HCT116 (cell line): ENCODE results near the gene SQSTM1. TPM values are rescaled to one million over a fixed set of nuclear protein-coding genes. Genes with fewer than 3 reads are reported as not detected.

ENCODE experiments used
- ATAC-seq: fragments of 200-7000 bp; cut with Tn5 transposase; 2 replicates; pipeline ENCODE4 v1.9.1; 2020; ENCODE audit warnings: mild to moderate bottlenecking, moderate library complexity
- BruUV-seq: library from RNA; stranded (reverse); fragments of 400-500 nt; replicated peaks from 2 replicates; lab custom pipeline; 2021; lab: Mats Ljungman, UMichigan
- CTCF ChIA-PET: fragments of 300-600 bp; sonication (Branson Sonifier 250); formaldehyde crosslinking; loops from one replicate; lab custom pipeline; 2021; ENCODE audit warnings: antibody characterized with exemption; lab: Charles Lee
- POLR2A ChIA-PET: fragments of 300-600, 350-600 bp; sonication (Branson Sonifier 250); formaldehyde crosslinking; loops from one replicate; lab custom pipeline; 2021; ENCODE audit warnings: antibody characterized with exemption; lab: Charles Lee
- RAD21 ChIA-PET, 2 experiments: fragments of 300-600 bp; sonication (Branson Sonifier 250); formaldehyde crosslinking; loops; one replicate each; lab custom pipeline; 2023; ENCODE audit warnings: low total read pairs in 2 of 2; ENCODE audit not compliant: uncharacterized antibody in 2 of 2, unreplicated experiment in 2 of 2, low non-redundant PET in 1 of 2; lab: Charles Lee
- DNase-seq: peaks from one replicate; pipeline ENCODE4 v3.0.0-alpha.2; 2010; ENCODE audit warnings: low read depth, low spot score
- H2AFZ ChIP-seq: fragments of 200-600 bp; shearing (Covaris generic), sonication (generic); 2 replicates; pipeline ENCODE4 v1.6.1; 2017; ENCODE audit warnings: low read depth, mixed run types, mixed read lengths, antibody characterized with exemption, low read length; ENCODE audit not compliant: poor library complexity, severe bottlenecking
- H3K27ac ChIP-seq: 2 replicates; pipeline ENCODE4 v1.5.1; 2012; ENCODE audit warnings: low read depth, low read length
- H3K27me3 ChIP-seq: fragments of 200-600 bp; sonication (generic); 2 replicates; pipeline ENCODE4 v1.6.1; 2016; ENCODE audit warnings: mixed run types, low read length, mixed read lengths; ENCODE audit not compliant: insufficient read depth
- H3K36me3 ChIP-seq, 2 experiments: fragments of 200-500 bp in 1 of 2; fragments of 200-600 bp in 1 of 2; sonication (Bioruptor generic) in 1 of 2; sonication (generic) in 1 of 2; 2 replicates each; pipeline versions ENCODE4 v1.5.1 to v1.6.1; 2014 to 2016; ENCODE audit warnings: low read length in 2 of 2, inconsistent platforms in 1 of 2, mixed read lengths in 1 of 2, mixed run types in 1 of 2; ENCODE audit not compliant: insufficient read depth in 2 of 2, control insufficient read depth in 1 of 2
- H3K4me1 ChIP-seq, 2 experiments: fragments of 200-600 bp in 1 of 2; sonication (generic) in 1 of 2; 2 replicates each; pipeline versions ENCODE4 v1.5.1 to v1.6.1; 2012 to 2017; ENCODE audit warnings: low read length in 2 of 2, inconsistent platforms in 1 of 2, mild to moderate bottlenecking in 1 of 2, mixed read lengths in 1 of 2, mixed run types in 1 of 2, moderate library complexity in 1 of 2; ENCODE audit not compliant: insufficient read depth in 2 of 2, control insufficient read depth in 1 of 2
- H3K4me2 ChIP-seq: fragments of 200-600 bp; sonication (generic); 2 replicates; pipeline ENCODE4 v1.6.1; 2017; ENCODE audit warnings: mixed run types, low read length, mixed read lengths
- H3K4me3 ChIP-seq, 2 experiments: fragments of 200-600 bp in 1 of 2; sonication (generic) in 1 of 2; replicated peaks in 1 of 2; 2 replicates each; pipeline ENCODE4 v1.5.1; 2011 to 2016; ENCODE audit warnings: low read length in 2 of 2, control low read depth in 1 of 2, low read depth in 1 of 2, mild to moderate bottlenecking in 1 of 2, mixed read lengths in 1 of 2, mixed run types in 1 of 2
- H3K79me2 ChIP-seq: fragments of 200-600 bp; sonication (generic); 2 replicates; pipeline ENCODE4 v1.6.1; 2017; ENCODE audit warnings: mild to moderate bottlenecking, mixed run types, low read length, moderate library complexity, mixed read lengths; ENCODE audit not compliant: insufficient read depth
- H3K9ac ChIP-seq: fragments of 200-600 bp; sonication (generic); 2 replicates; pipeline ENCODE4 v1.6.1; 2016; ENCODE audit warnings: low read length, mixed read lengths
- H3K9me2 ChIP-seq: fragments of 200-600 bp; sonication (generic), shearing (Covaris generic); 2 replicates; pipeline ENCODE4 v1.6.1; 2017; ENCODE audit warnings: mixed run types, mild to moderate bottlenecking, moderate library complexity; ENCODE audit not compliant: insufficient read depth
- H3K9me3 ChIP-seq, 2 experiments: fragments of 200-500 bp in 1 of 2; fragments of 200-600 bp in 1 of 2; sonication (Bioruptor generic) in 1 of 2; sonication (generic) in 1 of 2; 2 replicates each; pipeline ENCODE4 v1.6.1; 2014 to 2017; ENCODE audit warnings: low read length in 2 of 2, mixed read lengths in 2 of 2, inconsistent platforms in 1 of 2, low read depth in 1 of 2, mild to moderate bottlenecking in 1 of 2, mixed run types in 1 of 2, moderate library complexity in 1 of 2; ENCODE audit not compliant: control insufficient read depth in 1 of 2, insufficient read depth in 1 of 2
- H4K20me1 ChIP-seq: fragments of 200-600 bp; sonication (generic), shearing (Covaris generic); 2 replicates; pipeline ENCODE4 v1.6.1; 2017; ENCODE audit warnings: mixed run types, mild to moderate bottlenecking, moderate library complexity; ENCODE audit not compliant: insufficient read depth
- ATF3 ChIP-seq: IDR thresholded peaks from 2 replicates; pipeline ENCODE4 v1.6.1; 2012
- EGR1 ChIP-seq: IDR thresholded peaks from 2 replicates; pipeline ENCODE4 v1.6.1; 2012; ENCODE audit warnings: low read depth
- EZH2 ChIP-seq: fragments of 200-600 bp; sonication (generic); IDR thresholded peaks from 2 replicates; pipeline ENCODE4 v1.6.1; 2017; ENCODE audit warnings: antibody characterized with exemption, mixed run types
- JUND ChIP-seq: IDR thresholded peaks from 2 replicates; pipeline ENCODE4 v1.6.1; 2012
- POLR2A ChIP-seq: IDR thresholded peaks from 2 replicates; pipeline ENCODE4 v1.7.0; 2011; ENCODE audit warnings: borderline replicate concordance; ENCODE audit not compliant: insufficient read depth, insufficient read length; ENCODE audit errors: extremely low read depth
- RAD21 ChIP-seq: IDR thresholded peaks from 2 replicates; pipeline ENCODE4 v1.6.1; 2012; ENCODE audit warnings: low read depth, mild to moderate bottlenecking
- YY1 ChIP-seq: IDR thresholded peaks from 2 replicates; pipeline ENCODE4 v1.6.1; 2011; ENCODE audit warnings: low read length, low read depth, moderate library complexity, mild to moderate bottlenecking; ENCODE audit not compliant: insufficient replicate concordance; ENCODE audit errors: extremely low read depth
- ZBTB33 ChIP-seq: IDR thresholded peaks from 2 replicates; pipeline ENCODE4 v1.6.1; 2011; ENCODE audit warnings: mild to moderate bottlenecking, low read length, moderate library complexity; ENCODE audit not compliant: insufficient replicate concordance; ENCODE audit errors: extremely low read depth
- ZNF274 ChIP-seq: fragments of 200-500 bp; sonication (Bioruptor generic); IDR thresholded peaks from 2 replicates; pipeline ENCODE4 v1.6.1; 2014; ENCODE audit warnings: mild to moderate bottlenecking, low read depth, low read length, inconsistent platforms
- intact Hi-C: fragments of 100-400 bp; cut with micrococcal nuclease; formaldehyde crosslinking; loops from 2 replicates; pipeline ENCODE4 v1.10.0; 2022
- total RNA-seq: library from RNA; stranded (reverse); gene quantifications from one replicate; pipeline ENCODE4 v1.2.1, GENCODE V29; 2021; ENCODE audit not compliant: unreplicated experiment
- TF ChIP-seq, protein P1 (sequence below): IDR thresholded peaks from 2 replicates; pipeline ENCODE4 v1.6.1; 2012

Gene SQSTM1
- total RNA-seq, 1 experiment from 2014 or later = 299 TPM

DNA sequence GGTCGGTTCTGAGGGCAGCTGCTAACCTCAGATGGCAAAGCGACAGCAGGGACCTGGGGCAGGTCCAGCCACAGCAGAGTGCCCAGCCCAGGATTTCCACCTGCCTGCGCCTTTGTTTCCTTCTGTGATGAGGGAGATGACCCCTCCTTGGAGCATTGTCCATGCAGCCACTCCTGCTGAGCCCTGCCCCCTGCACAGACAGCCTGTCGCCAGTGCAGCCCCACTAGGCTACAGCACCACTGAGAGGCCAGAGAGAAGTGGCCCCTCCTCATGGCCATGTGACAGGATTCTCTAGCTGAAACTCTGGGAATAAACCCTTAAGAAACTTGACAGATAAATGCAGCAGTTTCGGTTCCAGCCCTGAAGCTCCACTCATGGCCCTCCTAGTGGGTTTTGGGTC, 48.4 kb downstream of the SQSTM1 start:
- ChIA-PET POLR2A (interaction anchor here (0.6 kb wide), 1 partner anchor 9 kb away, joined by 3 read pairs; no protein-coding TSS in a partner anchor), RAD21 (interaction anchor here in 1 of 2 experiments (0.5 kb wide), 1 partner anchor 647 kb away, joined by 4 read pairs; no protein-coding TSS in a partner anchor), CTCF (interaction anchor here (0.6 kb wide), 1 partner anchor 230 kb away, joined by 3 read pairs; no protein-coding TSS in a partner anchor)
- H3K4me3 ChIP-seq = no peak overlapping the region
- DNase-seq (no peak), ATAC-seq (no peak)
- no peaks in the 10 kb centered on the region for H3K9me2 ChIP-seq
- no TSS peak for BruUV-seq
- TF ChIP-seq EZH2 (no peak), YY1 (no peak), JUND (no peak), EGR1 (no peak), POLR2A (no peak), ZNF274 (no peak)
- intact Hi-C loops = no loop called here
- no peaks in the 10 kb centered on the region for H4K20me1 ChIP-seq
- no peaks in the 10 kb centered on the region for H3K79me2 ChIP-seq
- H3K4me1 ChIP-seq = no peaks in the 10 kb centered on the region
- H3K9ac ChIP-seq = no peak overlapping the region
- H2AFZ ChIP-seq = no peak overlapping the region
- peaks cover 25 to 44% of the 10 kb centered on the region in 2 experiments for H3K36me3 ChIP-seq
- H3K9me3 ChIP-seq = no peaks in the 10 kb centered on the region
- no peak overlapping the region for H3K4me2 ChIP-seq
- H3K27me3 ChIP-seq = no peaks in the 10 kb centered on the region
- no peak overlapping the region for H3K27ac ChIP-seq

DNA sequence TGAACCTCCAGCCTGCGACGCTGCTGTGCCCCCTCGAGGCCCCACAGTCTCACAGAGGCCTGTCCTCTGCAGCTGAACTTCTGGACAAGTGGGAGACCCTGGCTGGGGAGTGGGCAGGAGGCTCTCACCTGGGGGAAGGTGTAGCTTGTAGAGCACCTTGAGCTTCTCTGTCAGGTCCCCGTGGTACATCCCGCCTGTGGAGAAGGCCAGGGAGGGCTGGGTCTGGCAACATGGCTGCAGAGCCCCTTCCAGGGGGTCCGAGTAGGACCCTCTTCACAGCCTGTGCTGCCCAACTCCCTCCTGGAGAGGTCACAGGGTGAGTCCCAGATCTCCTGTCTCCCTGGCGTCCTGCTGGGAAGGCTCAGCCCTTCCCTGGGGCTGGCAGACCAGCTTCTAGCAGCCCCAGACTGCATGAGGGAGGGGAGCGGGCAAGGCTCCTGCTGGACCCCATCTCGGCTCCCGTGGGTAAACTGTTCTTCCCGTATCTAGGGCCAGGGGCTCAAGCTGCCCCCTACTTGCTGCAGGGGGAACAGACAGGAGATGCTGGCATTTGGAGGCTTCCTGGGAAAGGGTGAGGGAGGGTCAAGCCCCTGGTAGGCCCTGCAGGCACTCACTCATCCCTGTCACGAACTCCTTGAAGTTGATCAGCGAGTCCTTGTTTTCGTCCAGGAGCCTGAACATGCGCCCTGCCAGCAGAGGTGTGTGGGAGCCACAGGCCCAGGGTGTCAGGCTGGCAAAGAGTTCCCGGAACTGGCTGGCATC, 49.1 kb downstream of the SQSTM1 start:
- ChIA-PET CTCF (interaction anchor here (1.2 kb wide), 1 partner anchor 68 kb away, joined by 3 read pairs; no protein-coding TSS in a partner anchor), RAD21 (no interaction called here), POLR2A (interaction anchor here (0.6 kb wide), 1 partner anchor 10 kb away, joined by 3 read pairs; no protein-coding TSS in a partner anchor)
- H3K36me3 ChIP-seq = peaks cover 25 to 49% of the 10 kb centered on the region in 2 experiments
- BruUV-seq = no TSS peak
- H3K4me3 ChIP-seq = no peak overlapping the region
- no peaks in the 10 kb centered on the region for H3K79me2 ChIP-seq
- H3K9ac ChIP-seq = no peak overlapping the region
- ATAC-seq (no peak), DNase-seq (no peak)
- H3K27me3 ChIP-seq = no peaks in the 10 kb centered on the region
- no peaks in the 10 kb centered on the region for H4K20me1 ChIP-seq
- no peaks in the 10 kb centered on the region for H3K4me1 ChIP-seq
- no peak overlapping the region for H3K4me2 ChIP-seq
- H2AFZ ChIP-seq = no peak overlapping the region
- H3K27ac ChIP-seq = no peak overlapping the region
- no peak for TF ChIP-seq ATF3
- TF ChIP-seq ZBTB33 = no peak
- TF ChIP-seq RAD21 = no peak
- TF ChIP-seq, protein P1, sequence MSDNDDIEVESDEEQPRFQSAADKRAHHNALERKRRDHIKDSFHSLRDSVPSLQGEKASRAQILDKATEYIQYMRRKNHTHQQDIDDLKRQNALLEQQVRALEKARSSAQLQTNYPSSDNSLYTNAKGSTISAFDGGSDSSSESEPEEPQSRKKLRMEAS = no peak
- H3K9me2 ChIP-seq = no peaks in the 10 kb centered on the region
- intact Hi-C loops = no loop called here
- no peaks in the 10 kb centered on the region for H3K9me3 ChIP-seq
